NCI-H774 (cell line): ENCODE results near the gene ARPP21.

ENCODE experiments used
- DNase-seq: peaks from one replicate; lab custom pipeline; 2025; lab: John Stamatoyannopoulos, UW

ARPP21 gene

GRCh38 chr3:35641920-35642527 is 2.7 kb downstream of the ARPP21 start:
- no peak for DNase-seq

- no peak for DNase-seq
Measured at GRCh38 chr3:35643495-35643894, 4.2 kb downstream of the ARPP21 start.

GRCh38 chr3:35644451-35644850 is 5.1 kb downstream of the ARPP21 start:
- DNase-seq, result no peak

- DNase-seq, result no peak
Measured at GRCh38 chr3:35645189-35645588, 5.9 kb downstream of the ARPP21 start.

GRCh38 chr3:35646081-35646480 is 6.8 kb downstream of the ARPP21 start:
- DNase-seq, result no peak

GRCh38 chr3:35647461-35647860 is 8.1 kb downstream of the ARPP21 start:
- no peak for DNase-seq

GRCh38 chr3:35648347-35648746 is 9.0 kb downstream of the ARPP21 start:
- DNase-seq, result no peak

GRCh38 chr3:35649405-35649804 is 10.1 kb downstream of the ARPP21 start:
- no peak for DNase-seq

GRCh38 chr3:35651426-35651825 is 12.1 kb downstream of the ARPP21 start:
- DNase-seq, result no peak

- DNase-seq, result no peak
Measured at GRCh38 chr3:35651851-35652250, 12.5 kb downstream of the ARPP21 start.

- DNase-seq, result no peak
Measured at GRCh38 chr3:35653347-35653746, 14.0 kb downstream of the ARPP21 start.

GRCh38 chr3:35654476-35654875 is 15.2 kb downstream of the ARPP21 start:
- DNase-seq, result no peak

GRCh38 chr3:35658686-35659085 is 19.4 kb downstream of the ARPP21 start:
- no peak for DNase-seq

- DNase-seq, result no peak
Measured at GRCh38 chr3:35659768-35660167, 20.4 kb downstream of the ARPP21 start.

- DNase-seq, result no peak
Measured at GRCh38 chr3:35663471-35663870, 24.1 kb downstream of the ARPP21 start.

GRCh38 chr3:35664460-35664919 is 25.2 kb downstream of the ARPP21 start:
- DNase-seq, result peak; percentile 13

- no peak for DNase-seq
Measured at GRCh38 chr3:35665390-35666055, 26.2 kb downstream of the ARPP21 start.

GRCh38 chr3:35666888-35667287 is 27.6 kb downstream of the ARPP21 start:
- no peak for DNase-seq

- no peak for DNase-seq
Measured at GRCh38 chr3:35670408-35670965, 31.2 kb downstream of the ARPP21 start.

GRCh38 chr3:35671483-35671882 is 32.2 kb downstream of the ARPP21 start:
- no peak for DNase-seq

- no peak for DNase-seq
Measured at GRCh38 chr3:35673017-35673416, 33.7 kb downstream of the ARPP21 start.

- DNase-seq, result no peak
Measured at GRCh38 chr3:35674451-35675109, 35.3 kb downstream of the ARPP21 start.

- no peak for DNase-seq
Measured at GRCh38 chr3:35675206-35675605, 35.9 kb downstream of the ARPP21 start.
